ENCODE results near the gene BCL3.

Gene BCL3

DNA sequence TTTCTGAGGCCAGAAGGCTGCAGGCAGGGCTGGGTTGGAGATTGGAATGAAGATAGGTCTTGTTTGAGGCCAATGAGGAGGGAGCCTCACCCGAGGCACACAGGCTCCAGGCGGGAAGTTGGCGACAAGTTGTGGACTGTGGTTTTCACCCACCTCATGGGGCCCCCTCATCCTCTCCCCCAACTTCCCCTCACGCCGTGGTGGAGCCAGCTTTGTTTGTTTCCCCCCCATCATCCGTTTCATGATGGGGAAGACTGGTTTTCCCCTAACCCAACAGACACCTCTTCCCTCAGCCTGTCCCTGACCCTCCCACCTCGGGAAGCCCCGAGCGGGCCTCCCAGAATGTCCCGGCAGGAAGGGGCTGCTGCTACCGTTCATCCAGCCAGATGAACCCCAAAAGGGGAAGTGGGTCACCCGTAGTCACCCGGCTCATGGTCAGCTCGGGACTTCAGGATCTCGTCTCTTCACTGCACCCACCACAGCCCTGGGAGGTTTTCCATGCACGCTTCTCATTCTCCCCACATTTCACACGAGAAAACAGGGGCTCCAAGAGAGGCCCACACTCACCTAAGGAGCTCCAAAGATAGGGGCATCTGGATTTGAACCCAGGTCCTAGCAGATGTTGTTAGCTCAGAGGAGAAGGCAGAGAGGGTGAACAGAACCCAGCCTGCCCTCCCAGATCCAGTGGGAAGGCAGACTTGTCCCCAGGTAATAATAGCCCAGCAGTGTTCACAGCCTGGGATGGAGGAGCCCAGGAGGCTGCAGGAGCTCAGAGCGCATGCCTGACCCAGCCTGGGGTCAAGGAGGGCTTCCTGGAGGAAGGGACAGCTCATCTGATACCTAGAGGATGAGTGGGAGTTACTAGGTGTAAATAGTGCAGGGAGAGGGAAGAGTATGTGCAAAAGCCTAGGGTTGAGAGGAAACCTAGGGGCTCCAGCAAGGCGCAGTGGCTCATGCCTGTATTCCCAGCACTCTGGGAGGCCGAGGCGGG is 26.1 kb upstream of the BCL3 start:
- DNase-seq: no peak

DNA sequence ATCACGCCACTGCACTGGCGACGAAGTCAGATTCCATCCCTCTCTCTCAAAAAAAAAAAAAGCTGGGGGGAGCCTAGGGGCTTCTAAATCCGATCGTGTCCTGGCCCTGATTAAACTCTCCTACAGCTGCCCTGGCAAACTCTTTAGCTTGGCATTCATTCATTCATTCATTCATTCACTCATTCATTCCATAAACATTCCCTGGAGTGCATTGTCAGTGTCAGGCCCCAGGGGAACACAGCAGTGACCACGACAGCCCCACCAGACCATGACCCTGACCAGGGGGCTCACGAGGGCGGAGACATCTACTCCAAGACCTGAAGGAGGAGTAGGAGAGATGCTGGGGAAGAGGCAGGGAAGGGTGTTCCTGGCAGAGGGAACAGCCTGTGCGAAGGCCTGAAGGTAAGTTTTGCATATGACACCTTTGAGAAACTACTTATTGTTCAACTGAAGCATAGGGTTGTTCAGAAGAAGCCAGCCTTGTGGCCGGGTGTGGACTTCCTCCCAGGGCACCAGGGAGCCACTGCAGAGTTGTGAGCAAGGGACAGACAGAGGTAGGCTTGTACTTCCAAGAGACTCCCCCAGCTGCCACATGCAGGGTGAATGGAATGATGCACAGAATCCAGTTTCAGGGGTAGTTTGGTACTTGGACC is 25.1 kb upstream of the BCL3 start:
- DNase-seq: no peak

DNA sequence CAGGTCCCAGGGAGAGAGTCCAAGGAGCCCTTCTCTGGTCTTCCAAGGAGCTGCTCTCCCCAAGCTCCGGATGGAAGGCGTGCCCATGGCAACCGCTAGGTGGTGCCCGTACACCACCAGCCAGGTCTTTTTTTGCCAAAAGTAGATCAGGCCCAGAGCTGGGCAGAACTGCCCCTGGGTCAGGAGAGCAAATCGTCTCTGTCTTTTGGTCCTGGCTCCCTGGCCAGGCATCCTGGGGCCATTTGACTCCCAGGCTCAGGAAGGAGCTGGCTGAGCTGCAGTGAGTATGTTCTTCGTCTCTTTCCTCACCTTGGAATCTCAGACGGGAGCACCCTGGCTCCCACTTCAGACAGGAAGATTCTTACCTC is 24.6 kb upstream of the BCL3 start:
- DNase-seq: peak; percentile 68

DNA sequence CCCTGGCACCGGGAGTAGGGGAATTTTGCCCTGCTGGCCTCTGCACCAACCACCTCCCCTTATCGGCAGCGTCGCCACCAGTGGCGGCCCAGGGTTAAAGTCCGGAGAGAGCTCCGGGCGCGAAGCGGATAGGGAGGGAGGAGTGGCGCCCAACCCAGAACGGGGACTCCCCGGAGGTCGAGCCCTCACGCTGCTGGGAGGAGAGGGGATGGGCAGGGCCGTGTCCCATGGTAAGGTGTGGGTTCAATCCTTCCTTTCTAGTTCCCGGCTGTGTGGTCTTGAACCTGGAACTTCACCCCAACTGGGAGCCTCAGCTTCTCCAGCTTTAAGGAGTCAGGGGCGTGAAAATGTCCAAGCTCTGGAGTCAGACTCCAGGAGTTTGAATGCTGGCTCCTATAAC is 23.3 kb upstream of the BCL3 start:
- DNase-seq: no peak

DNA sequence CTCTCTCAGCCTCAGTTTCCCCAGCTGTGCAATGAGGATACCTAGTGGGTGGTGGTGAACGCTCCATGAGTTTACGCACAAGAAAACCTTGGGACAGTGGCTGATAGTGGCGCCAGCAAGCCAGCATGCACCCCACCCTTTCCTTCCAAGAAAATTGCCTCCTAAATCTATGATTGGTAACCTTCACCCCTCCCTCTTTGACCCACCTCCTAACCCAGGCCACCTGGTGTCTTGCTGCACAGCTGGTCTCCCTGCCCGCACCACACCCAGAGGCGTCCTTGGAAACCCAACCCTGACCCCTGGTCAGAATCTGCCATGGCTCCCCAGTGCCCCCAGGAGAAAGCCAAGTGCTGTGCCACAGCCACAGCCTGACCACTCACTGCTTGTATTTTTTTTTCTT is 22.8 kb upstream of the BCL3 start:
- DNase-seq: no peak

DNA sequence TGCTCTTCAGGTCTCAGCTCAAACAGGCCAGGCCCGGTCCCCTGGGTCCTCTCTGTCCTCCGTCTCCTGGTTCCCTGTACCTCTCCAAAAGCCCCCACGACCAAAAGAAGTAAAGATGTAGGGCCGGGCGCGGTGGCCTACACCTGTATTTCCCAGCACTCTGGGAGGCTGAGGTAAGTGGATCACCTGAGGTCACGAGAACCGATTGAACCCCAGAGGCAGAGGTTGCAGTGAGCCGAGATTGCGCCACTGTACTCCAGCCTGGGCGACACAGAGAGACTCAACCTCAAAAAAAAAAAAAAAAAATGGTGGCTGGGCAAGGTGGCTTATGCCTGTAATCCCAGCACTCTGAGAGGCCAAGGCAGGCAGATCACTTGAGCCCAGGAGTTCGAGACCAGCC is 22.0 kb upstream of the BCL3 start:
- no peak for DNase-seq

DNA sequence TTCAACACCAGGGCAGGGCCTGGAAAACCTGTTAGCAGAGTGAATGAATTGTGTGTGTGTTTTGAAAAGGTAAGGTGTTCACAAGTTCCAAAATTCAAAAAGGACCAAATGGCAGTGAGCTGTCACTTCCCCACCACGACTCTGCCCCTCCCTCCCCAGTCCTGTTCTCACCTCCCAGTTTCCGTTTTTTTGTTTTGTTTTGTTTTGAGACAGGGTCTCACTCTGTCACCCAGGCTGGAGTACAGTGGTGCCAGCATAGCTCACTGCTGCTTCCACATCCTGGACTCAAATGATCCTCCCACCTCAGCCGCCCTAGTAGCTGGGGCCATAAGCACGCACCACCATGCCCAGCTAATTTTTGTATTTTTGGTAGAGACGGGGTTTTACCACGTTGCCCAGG is 20.3 kb upstream of the BCL3 start:
- DNase-seq: no peak

DNA sequence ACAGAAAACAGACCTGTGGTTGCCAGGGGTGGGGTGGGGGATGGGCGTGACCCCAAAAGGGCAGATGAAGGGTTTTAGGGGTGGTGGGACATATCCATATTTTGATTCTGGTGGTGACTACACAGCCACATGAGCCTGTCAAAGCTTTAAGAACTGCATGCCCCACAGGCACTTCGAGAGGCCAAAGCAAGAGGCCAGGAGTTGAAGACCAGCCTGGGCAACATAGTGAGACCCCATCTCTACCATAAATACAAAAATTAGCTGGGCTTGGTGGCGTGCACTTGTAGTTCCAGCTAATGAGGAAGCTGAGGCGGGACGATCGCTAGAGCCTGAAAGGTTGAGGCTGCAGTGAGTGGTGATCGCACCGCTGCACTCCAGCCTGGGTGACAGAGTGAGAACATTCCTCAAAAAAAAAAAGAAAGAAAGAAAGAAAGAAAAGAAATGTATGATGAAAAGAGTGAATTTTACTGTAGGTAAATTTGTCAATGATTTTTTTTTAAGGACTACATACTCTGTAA is 18.9 kb upstream of the BCL3 start:
- DNase-seq: no peak

DNA sequence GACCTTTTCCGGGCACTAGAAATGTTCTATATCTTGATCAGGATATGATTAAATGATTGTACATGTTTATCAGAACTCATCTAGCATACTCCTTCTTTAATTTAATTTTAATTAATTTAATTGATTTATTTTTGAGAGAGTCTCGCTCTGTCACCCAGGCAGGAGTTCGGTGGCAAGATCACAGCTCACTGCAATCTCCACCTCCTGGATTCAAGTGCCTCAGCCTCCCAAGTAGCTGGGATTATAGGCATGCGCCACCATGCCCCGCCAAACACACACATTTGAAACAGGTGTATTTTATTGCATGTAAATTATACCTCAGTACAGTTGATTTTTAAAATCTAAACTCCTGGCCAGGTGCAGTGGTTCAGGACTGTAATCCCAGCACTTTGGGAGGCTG is 17.4 kb upstream of the BCL3 start:
- DNase-seq: no peak

DNA sequence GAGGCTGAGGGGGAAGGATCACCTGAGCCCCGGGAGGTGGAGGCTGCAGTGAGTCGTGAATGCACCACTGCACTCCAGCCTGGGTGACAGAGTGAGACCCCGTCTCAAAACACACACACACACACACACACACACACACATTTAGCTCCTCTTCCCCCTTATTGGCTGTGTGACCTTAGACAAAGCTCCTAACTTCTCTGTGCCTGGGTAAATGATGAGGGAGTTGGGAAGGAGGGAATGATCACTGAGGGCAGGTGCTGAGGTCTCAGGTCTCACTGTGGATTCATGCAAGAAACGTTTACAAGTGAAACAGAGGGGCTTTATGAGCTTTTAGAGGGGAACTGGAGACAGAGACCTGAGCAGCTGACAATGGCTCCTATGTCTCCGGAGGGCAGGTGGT is 16.9 kb upstream of the BCL3 start:
- DNase-seq: no peak

DNA sequence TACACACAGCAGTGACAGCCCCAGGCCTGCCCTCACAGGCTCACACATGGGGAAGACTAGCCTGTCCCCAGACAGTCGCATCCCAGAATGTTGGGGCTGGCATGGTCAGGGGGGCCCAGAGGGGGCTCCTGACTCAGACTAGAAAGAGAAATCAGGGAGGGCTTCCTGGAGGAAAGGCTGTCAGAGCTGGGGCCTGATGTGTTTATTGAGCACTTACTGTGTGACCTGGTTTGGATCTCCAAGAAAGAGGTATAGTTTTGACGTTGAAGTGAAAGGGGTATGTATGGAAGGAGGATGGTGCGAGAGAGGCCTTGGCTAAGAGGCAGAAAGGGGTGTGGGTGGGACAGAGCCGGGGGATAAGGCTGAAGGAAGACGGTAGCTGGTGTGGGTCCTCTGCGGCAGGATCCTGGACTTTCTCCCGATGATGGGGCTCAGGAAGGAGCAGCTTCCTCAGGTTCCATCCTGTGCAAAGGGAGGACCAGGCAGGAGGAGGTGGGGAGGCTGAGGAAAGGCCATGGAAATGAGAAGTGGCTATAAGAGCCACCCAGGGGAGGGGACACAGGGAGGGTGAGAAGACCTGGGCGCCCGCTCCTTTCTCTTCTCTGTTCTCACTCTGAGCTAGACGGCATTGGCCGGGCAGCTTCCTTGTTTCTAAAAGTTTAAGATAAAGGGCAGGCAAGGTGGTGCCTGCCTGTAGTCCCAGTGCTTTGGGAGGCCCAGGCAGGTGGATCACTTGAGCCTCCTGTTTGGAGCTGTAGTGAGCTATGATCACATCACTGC is 16.1 kb upstream of the BCL3 start:
- DNase-seq: no peak

DNA sequence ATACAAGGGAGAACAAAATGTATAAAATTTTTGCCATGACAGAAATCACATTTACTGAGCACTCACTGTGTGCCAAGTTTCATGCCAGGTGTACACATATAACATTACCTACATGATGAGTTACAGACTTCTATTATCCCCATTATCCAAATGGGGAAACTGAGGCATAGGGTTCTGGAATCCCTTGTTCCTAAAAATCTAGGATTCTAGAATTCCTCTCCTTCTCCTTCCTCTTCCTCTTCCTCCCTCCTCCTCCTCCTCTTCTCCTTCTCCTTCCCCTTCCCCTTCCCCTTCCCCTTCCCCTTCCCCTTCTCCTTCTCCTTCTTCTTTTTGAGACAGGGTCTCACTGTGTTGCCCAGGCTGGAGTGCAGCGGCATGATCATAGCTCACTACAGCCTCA is 14.2 kb upstream of the BCL3 start:
- DNase-seq: no peak

DNA sequence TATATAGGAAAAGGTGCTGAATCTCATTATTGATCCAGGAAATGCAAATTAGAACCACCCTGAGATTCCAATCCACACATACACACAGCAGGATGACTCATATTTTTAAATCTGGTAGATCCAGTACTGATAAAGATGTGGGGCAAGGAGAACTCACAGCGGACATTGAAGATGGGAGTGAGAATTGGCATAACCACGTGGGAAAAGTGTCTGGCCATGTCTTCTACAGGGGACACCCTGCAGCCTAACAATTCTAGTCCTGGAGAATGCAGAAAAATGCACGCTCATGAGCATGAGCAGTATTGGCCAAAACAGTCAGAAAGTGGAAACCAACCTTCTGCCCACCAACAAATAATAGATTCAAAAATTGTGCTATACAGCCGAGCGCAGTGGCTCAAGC is 13.5 kb upstream of the BCL3 start:
- DNase-seq: no peak

DNA sequence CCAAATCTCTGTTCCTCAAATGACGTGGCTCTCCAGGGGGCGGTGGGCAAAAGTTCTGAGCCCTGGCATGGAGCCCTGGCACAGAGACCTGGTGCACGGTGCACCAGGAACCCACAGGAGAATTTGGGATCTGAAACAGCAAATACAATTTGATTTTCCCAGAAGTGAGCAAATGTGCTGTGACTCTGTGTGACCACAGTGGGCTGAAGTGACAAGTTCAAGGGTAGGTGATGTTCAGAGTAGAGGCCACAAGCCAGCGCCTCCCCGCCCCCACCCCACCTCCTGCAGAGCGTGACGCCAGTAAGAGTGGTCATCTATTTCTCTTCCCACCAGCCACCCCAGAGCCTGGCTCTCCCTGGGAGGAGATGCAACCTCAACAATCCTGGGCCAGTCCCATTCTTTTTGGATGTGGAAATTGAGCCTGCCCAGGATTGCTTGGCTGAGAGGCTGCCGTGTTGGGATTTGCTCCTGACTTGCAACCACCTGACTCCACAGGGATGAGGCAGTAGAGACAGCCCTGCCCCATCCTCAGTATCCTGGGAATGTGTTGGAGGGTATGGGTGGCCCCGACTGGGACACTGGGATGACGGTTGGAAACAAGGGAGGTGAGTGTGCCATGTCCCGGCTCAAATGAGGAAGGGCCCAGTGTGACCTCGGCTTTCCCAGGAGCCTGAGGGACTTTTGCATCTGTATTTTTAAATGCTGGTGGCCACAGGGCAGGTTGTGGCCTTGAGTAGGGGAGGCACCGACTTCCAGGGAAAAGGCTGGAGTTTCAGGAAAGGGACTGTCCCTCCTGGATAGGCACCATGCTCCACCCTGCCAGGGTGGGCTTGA is 11.1 kb upstream of the BCL3 start:
- no peak for DNase-seq

DNA sequence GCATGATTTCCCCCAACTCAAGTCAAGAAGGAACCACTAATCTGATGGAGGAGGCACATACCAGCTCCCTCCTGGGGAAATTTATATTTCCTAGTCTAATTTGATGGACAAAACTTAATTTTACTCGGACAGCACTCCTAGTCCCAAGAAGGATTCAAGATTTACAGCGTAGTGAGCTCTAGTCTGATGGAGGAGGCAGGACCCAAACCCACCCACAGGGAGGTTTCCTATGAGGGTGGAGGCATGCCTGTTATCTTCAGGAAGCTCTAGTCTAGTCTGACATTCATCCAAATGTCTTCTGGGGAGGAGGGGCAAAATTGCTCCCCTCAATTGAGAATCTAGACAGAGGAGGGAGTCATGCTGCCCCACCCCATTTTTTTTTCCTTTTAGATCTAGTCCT is 10.4 kb upstream of the BCL3 start:
- no peak for DNase-seq

DNA sequence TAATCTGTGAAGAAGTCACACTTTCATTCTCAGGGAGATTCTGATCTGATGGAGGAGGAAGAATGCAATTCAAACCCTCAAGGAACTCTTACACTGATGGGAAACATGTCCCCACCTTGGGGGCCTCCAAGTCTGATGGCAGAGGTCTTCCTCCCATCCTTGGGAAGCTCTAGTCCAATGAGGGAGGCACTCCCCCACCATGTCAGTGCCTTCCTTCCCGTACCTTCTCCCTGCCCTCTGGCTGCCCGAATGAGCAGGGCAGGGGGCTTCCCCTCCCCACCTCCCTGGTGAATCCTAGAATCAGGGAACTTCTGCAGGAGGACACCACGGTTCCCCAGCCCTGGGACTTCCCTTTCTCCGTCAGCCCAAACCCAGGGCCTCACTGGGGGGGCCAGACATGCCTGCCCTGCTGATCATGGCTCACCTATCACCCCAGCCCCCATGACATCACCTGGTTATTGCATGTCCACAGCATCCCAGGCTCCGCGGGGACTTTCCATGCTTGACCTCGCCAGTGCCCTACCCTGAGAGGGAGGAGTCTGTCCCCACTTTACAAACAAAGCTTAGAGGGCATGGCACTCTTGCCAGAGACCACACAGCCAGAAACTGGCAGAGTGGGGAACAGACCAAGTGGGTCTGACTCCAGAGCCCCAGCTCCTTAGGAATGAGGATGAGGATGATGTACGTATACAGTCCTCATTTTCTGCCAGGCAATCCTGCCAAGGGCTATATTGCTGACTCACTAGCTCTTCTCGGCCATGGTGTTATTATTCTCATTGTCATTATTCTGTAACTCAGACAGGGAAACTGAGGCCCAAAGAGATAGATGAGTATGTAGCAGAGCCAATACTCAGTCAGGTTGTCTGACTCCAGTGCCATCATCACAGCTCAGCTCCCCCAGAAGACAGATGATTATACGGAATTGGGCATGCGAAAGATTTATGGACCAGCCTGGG is 9.6 kb upstream of the BCL3 start:
- no peak for DNase-seq

DNA sequence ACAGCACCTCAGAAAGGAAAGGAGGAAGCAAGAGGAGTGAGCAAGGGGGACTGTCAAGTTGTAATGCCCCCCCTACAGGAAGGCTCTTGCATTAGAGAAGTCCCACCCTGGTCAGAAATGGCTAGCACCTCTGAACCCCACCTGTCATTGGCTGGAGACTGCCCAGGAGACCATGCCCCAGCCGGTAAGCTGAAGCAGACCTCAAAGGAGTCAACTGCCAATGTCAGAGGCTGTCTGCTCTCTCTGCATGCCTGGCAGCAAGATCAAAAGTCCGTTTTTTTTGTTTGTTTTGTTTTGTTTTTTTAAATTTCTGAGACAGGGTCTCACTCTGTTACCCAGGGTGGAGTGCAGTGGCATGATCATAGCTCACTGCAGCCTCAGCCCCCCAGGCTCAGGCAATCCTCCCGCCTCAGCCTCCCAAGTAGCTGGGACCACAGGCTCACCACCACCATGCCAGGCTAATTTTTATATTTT is 8.1 kb upstream of the BCL3 start:
- DNase-seq: no peak

DNA sequence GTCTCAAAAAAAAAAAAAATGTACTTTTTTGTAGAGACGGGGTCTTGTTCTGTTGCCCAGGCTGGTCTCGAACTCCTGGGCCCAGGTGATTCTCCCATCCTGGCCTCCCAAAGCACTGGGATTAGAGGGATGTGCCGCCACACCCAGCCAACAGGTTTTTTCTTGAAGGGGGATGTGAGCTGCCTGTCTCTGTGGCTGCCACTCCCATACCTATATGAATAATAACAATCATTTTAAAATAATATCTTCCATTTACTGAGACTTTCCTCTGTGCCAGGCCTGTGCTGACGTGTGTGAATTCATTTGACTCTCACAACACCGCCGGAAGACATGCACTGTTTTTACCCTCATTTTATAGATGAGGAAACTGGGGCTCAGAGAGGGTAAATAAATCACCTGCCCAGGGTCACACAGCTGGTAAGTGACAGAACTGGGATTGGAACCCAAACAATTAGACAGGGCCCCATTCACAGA is 7.2 kb upstream of the BCL3 start:
- no peak for DNase-seq

DNA sequence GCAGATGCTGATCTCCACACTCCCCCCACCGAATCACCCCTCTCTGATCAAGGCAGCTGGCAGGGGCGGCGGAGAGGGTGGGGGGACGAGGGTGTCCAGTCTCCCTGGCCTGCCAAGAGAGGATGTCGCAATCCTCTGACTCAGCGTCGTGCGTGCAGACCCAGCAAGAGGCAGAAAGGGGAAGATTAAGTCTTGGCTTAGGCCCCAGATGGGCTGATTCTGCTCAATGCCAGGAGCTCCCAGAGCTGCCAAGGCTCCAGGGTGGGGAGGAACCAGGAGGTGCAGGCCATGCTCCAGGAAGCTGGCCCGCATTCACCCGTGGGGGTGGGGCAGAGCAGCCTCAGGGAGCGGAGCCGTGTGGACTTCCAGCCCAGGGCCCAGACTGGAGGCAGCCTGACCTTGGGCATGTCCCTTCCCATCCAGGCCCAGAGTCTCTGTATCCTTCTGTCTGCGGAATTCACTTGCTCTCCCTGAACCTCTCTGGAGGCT is 6.6 kb upstream of the BCL3 start:
- peak; percentile 32 for DNase-seq

DNA sequence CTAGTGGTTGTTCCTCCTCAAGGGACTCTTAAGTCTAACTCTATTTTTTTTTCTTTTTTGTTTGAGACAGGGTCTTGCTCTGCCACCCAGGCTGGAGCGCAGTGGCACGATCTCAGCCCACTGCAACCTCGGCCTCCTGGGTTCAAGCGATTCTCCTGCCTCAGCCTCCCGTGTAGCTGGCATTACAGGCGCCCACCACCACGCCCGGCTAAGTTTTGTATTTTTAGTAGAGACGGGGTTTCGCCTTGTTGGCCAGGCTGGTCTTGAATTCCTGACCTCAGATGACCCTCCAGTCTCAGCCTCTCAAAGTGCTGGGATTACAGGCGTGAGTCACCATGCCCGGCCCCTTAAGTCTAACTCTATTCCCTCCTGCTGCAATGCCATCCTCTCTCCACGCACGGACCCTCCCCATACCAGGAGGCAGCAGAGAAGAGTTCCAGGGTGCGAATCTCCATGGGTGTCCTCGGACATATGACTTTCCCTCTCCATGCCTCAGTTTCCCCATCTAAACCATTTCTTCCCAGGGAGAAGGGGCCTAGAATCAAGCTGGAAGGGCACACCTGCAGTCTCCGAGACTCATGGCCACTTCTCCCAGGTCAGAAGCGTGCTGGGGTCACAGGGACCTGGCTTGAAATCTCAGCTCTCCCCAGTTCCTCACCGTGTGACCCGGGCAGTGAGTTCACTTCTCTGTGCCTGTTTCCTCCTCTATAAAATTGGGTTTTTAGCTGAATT is 6.0 kb upstream of the BCL3 start:
- DNase-seq: no peak
